NCI-H774 (cell line): ENCODE data around the gene VMAC.

Experiments used
- DNase-seq: peaks from one replicate; lab custom pipeline; 2025; lab: John Stamatoyannopoulos, UW

The VMAC gene

DNA sequence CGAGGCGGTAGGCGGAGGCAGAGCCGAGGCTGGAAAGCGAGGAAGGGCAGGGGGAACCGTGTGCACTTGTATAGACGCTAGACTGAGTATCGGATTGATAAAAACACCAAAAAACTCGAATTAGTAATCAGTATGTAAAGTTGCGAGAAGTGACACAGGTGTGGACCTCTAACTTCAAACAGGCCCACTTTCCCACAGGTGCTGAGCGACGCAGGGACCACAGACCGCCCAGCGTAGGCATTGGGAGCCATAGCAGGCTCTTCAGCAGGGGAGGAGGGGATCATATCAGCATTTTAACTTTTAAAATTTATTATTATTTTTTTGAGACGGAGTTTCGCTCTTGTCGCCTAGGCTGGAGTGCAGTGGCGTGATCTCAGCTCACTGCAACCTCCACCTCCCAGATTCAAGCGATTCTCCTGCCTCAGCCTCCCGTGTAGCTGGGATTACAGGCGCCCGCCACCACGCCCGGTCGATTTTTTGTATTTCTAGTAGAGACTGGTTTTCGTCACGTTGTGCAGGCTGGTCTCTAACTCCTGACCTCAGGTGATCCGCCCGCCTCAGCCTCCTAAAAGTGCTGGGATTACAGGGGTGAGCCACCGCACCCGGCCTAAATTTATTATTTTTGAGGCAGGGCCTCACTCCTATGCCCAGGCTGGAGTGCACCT lies 574 bp downstream of the VMAC start:
- DNase-seq: no peak

DNA sequence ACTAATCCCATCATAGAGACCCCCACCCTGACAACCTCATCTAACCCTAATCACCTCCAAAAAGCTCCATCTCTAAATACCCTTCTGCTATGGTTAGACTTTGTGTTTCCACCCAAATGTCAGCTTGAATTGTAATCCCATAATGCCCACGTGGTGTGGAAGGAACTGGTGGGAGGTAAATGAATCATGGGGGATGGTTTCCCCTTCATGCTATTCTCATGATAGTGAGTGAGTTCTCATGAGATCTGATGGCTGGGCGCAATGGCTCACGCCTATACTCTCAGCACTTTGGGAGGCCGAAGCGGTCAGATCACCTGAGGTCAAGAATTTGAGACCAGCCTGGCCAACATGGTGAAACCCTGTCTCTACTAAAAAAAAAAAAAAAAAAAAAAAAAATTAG lies 2.6 kb downstream of the VMAC start:
- no peak for DNase-seq

DNA sequence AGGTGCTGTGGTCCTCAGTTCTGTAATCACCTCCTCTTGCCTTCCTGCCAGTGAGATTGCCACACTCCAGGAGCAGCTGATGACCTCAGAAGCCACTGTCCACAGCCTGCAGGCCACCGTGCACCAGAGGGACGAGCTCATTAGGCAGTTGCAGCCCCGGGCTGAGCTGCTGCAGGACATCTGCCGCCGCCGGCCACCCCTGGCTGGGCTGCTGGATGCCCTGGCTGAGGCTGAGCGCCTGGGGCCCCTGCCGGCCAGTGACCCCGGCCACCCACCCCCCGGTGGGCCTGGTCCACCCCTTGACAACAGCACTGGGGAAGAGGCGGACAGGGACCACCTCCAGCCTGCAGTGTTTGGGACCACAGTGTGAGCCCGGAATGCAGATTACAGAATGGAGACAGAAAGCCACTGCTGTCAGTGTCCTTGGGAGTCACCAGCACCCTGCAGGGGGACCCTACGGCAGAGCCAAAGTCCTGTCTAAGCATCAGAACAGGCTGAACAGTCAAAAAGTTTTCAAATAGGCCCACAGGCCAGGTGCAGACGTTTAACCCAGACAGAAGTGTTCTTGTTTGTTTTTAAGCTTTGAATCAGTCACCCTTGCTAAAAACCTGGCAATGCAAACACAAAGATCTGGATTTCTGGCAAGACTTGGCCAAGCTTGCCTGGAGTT lies 4.2 kb downstream of the VMAC start:
- DNase-seq: no peak

DNA sequence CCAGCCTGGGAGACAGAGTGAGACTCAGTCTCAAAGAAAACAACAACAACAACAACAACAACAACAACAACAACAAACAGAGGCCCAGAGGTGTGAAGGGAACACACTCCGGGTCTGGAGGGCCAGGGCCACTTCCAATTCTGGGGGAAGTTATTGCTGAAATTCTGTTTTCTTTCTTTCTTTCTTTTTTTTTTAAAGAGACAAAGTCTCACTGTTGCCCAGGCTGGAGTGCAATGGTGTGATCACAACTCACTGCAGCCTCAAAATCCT lies 5.9 kb downstream of the VMAC start:
- no peak for DNase-seq

DNA sequence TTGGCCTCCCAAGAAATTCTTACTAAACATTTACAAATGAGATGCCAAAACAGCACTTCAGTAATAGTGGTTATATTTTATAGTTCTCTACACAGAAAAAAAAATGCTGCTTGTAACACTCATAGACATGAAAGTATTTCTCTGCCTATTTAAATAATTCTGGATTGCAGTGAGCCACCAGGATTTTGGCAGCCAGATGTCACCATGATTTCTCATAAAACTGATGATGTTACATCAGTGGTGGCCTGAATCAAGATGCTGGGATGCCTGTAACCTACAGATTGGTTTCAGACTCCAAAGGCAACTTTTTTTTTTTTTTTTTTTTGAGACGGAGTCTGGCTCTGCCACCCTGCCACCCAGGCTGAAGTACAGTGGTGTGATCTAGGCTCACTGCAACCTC lies 6.7 kb downstream of the VMAC start:
- DNase-seq: no peak

DNA sequence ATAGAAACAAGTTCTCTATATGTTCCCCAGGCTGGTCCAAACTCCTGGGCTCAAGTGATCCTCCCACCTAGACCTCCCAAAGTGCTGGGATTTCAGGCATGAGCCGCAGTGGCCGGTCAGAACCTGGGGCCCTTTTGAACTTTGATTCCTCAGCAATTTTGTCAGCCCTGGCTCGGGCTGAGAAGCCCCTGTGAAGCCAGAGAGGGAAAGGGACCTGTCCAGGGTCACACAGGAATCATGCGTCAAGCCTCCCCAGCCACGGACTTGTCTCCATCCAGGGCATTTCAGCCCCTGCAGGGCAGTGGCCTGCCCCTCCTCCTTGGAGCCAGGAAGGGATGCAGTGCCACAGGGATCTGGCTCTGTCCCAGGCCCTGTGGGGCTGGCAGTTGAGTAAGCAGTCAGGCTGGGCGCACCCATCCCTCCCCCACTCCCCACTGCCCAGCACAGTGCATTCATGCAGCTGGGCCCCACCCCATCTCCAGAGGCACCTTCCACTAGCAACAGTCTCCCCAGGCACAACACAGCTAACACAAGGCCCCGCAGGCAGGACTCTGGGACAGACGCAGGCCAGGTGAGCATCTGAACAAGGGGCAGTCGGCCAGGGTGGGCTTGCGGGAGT lies 9.2 kb downstream of the VMAC start, which contains the start of gene CAPS:
CAPS (plus strand) TSS at position 516 of the 619 bp plus-strand sequence. CDS start 153 bp downstream, outside the sequence.
- no peak for DNase-seq

DNA sequence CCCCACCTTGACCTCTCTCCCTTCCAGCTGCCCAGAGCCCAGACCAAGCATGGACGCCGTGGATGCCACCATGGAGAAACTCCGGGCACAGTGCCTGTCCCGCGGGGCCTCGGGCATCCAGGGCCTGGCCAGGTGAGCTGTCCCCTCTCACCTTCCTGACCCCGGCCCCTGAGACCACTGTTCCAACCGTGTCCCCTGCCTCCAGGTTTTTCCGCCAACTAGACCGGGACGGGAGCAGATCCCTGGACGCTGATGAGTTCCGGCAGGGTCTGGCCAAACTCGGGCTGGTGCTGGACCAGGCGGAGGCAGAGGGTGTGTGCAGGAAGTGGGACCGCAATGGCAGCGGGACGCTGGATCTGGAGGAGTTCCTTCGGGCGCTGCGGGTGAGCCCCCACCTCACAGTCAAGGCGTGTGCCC lies 9.7 kb downstream of the VMAC start:
- no peak for DNase-seq

DNA sequence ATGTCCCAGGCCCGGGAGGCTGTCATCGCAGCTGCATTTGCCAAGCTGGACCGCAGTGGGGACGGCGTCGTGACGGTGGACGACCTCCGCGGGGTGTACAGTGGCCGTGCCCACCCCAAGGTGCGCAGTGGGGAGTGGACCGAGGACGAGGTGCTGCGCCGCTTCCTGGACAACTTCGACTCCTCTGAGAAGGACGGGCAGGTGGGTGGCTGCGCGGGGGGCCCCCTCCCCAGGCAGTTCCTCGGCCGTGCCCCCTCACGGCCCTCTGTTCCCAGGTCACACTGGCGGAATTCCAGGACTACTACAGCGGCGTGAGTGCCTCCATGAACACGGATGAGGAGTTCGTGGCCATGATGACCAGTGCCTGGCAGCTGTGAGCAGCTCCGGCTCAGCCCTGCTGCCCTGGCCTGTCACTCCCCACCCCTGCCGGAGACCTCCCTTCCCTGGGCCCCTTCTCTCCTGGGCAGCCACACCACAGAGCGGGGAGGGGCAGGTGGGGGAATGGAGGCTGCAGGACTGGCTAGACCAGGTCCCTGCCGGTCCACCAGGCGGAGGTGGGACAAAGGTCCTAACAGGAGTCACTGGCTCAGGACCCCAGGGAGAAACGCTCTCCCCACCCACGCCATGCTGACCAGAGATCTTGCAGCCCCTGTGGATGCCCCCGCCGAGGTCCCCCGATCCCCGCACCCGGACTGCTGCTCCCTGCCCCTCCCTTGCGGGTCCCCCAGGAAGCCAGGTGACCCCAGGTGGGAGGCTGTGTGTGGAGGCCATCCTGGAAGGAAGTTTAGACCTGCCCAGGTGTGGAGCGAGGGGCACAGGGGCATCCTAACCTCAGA lies 10.5 kb downstream of the VMAC start:
- DNase-seq: no peak

DNA sequence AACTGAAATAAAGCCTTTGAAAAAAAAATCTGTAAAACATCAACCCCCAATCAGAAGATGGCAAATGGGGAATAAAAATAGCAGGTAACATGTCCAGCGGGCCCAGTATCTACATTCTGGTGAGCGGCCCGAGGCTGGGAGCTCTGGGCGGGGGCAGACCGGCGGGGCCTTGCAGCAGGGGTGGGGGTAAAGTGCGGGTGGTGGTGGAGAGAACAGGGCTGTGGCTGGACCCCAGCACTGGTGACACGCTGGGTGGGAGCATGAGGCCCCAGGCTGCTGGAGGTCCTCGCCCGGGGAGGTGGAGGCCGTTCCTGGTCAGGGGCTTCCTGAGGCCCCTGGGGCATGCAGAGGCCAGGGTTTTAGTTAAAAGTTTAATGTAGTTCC lies 11.1 kb downstream of the VMAC start:
- DNase-seq: no peak

DNA sequence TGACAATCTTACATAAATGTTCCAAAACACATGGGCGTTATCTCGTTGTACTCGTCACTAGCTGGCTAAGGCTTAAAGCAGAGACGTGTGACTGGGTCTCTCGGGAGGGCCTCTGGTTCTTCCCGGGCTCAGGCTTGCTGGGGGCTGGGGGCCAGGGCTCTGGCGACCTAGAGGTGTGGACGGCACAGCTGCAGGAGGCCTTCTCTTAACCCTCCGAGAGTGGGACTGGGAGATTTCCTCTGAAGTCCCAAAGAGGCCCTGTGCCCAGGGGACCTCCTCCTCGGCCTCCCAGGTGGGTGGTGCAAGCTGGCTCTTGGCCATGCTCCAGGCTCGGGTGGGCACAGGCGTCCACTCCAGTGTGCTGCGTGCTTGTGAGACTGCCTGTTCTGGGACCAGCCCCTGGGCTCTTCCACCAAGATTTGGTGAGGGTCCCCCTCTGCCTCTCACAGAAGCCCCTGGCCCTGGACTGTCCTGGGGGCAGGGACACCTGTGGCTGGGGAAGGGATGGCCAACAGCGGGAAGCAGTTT lies 11.6 kb downstream of the VMAC start:
- DNase-seq: no peak

DNA sequence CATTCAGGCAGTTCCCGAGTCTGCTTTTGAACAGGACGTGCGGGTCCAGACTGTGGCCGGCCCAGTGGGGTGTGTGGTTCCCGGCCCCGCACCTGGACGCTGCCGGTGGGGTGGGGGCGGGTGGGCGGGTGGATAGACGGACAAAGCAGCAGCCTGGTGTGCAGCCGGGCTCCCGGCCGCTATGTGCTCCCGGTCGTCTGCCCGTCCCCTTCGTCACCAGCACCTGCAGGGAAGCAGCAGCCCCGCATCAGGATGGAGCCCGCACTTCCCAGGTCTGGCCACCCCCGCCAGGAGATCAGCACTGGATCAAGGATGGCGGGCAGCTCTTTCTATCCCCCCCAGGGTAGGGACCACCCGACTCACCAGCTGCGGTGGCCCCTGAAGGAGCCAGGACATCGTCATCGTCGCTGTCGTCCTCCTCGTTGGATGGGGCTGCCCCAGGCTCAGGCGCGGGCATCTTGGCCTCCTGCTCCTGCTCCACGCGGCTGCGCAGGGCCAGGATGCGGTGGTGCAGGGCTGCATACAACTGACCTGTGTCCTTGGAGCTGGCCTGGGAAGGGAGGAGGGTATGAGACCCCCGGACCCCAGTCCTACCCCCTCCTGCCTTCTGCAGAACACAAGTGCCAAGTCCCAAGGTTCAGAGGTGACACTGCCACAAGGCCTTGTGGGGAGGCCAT lies 12.9 kb downstream of the VMAC start:
- DNase-seq: no peak

DNA sequence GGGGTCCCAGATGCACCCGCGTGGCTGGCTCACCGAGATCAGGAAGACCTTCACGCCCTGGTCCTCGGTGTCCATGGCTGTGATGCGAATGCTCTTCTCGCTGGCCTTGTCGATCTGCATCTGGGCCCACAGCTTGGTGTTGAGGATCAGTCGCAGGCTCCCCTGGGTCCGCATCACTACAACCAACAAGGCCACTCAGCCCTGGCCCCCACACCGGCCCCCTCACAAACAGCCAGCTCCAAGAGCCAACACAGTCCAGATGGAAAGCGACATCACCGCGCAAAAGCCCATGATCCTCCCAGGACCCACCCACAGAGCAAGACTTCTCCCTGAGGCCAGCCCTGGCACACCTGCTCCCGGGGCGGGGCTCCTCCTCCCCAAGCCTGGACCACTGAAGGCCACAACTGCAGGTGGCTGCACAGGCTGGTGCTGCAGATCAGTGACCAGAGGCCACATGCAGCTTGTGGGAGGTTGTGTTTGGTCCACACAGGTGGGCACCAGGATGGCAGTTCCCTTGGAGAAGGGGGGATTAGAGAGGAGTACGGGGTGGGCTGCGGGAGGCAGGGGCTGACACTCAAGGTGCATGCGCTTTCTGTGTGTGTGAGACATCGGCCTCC lies 13.9 kb downstream of the VMAC start:
- no peak for DNase-seq

DNA sequence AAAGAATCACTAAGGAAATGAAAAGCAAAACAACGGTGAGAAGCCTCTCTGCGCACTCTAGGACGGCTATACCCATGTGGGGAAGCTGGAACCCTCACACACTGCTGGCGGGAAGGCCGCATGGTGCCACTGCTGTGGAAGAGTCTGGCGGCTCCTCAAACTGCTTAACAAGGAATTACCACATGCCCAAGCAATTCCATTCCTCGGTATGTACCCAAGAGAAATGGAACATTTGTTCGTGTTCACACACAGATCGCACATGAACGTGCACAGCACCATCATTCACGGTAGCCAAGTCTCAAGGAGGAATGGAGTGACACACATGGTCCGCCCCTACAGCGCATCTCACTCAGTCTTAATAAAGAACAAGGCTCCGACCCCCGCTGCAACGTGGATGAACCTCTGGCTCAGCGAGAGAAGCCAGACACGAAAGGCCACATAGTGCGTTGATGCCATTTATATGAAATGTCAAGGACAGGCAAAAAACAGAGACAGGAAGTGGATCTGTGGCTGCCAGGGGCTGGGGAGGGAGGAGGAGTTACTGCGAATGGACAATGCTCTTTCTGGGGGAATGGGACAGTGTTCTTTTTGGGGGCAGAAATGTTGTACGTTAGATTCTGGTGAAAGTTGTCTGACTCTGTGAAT lies 17.0 kb downstream of the VMAC start:
- no peak for DNase-seq

DNA sequence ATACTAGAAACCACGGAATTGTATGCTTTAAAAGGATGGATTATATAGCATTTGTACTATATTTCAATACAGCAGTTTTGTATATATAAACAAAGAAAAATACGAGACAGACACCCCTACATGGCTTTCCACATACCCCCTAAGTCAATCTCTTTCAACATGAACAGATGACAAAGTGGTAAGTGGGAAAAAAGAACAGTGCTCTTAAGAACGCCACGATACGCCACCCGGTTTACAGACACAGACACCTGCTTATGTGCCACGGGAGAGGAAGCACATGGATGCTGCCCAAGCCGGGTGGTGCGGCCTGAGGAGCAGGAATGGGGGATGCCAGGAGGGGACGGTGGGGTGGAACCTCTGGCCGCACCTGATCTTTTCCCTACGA lies 17.5 kb downstream of the VMAC start:
- DNase-seq: no peak

DNA sequence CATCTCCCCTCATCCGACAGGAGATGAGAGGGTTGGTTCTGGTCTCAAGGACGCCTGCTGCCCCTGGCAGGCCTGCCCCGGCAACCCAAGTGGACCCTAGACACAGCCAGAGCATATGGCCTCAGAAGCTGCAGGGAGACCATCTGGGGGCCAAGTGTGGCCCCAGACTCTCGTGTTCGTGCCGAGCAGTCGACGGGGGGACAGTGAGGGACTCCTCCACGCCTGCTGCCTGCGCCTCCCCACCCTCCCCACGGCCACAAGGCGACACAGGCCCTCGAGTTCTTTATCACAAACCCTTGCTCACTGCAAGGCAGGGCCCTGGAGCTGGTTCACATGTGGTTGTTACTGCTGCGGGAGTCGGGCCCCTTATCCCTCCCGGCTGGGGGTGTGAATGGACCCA lies 18.7 kb downstream of the VMAC start:
- DNase-seq: no peak

DNA sequence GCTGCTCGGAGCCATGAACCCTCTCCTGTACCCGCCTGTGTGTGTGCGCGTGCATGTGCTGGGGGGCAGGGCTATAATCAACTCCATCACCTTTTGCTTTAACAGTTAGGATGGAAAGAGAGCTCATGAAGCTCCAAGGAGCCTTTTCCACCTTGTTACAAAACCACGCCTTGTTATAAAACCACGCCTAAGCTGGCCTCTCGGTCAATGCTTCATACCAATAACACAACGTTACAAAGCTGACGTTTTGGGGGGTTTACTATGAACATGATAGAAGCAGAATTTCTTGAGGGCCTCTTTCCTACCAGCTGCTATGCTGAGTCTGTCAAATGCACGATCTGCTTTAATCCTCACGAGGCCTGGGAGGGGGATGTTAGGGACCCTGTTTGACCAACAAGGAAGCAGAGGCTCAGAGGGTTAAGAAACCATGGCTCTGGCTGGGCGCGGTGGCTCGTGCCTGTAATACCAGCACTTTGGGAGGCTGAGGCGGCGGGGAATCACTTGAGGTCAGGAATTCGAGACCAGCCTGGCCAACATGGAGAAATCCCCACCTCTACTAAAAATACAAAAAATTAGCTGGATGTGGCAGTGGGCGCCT lies 21.3 kb downstream of the VMAC start:
- DNase-seq: no peak

DNA sequence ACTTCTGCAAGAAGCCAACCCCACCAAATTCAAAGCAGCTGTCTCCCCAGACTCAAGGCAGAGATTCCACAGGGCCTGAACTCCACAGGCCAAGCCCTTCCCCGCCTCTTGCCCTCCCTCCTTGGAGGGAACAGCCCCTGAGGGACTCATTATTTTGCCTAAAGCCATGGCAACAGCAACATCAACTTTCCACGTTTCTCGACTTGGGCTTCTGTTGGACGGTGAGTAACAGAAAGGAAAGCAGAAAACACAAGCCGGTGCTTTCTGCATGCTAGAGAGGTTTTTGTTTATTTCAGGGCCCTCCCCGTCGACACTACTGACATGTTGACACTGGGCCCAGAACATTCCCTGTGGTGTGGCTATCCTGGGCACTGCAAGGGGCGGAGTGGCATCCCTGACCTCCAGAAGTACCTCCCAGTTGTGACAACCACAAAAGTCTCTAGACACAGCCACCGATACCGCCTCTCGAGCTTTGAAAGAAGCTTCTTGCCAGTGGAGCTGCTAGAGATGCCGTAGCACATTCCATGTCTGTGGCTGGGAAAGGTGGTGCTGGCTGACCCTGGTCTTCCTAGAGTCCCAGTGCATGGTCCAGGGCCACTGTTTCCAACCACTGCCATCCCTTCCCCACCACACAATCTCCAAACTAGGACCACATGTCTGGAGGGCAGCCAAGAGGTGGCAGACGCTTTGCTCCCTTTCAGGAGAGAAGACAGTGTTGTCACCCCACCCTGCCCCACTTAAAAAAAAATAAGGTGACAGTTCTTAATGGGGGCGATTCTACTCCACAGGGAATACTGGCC lies 22.2 kb downstream of the VMAC start:
- DNase-seq: no peak

DNA sequence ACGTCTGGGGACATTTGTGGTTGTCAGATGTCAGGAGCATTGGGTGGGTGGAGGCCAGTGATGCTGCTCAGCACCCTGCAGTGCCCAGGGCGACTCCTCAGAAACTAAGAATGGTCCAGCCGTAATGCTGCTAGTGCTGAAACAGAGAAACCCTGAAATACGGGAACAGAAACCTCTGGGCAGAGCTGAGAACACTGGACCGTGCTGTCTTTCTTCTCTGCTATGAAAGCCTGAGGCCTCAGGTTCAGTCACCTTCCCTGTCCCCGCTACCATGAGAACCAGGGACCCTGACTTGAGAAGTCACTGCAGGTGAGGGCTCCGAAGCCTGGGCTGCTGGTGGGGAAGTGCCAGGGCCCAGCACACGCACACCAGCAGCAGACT lies 22.8 kb downstream of the VMAC start:
- no peak for DNase-seq

DNA sequence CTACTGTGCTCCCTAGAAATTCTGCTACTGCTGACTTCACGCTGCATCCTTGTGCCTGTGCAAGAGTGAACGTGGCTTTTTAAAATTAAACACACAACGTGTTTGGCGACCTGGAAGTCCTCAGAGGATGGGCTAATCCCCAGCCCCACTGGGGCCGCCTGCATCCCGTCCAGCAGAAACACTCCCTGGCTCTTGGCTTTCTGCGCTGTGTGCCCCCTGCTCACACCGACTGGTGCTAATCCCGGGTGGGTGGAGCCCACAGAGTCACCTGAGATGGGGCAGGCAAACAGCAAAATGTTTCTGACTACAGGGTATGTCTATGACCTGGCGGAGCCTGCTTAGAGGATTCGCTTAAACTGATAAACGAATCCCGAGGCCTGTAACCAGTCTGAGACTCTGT lies 24.5 kb downstream of the VMAC start:
- DNase-seq: no peak

DNA sequence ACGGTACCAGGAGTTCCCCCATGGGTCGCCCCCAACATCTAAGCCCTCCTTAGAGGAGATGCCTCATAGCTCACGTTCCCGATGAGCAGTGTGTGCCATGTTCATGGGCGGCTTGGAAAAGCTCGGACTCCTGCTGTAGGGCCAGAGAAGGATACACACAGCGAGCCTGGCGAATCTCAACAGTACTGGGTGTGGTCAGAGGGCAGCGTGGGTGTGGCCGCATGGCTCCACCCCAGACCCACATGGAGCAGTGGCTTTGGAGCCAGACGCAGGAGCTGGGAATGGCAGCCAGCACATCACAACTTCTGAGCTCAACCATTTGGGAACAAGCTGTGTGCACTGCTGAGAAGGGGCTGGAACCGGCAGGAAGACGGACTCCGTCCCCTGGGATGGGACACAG lies 25.0 kb downstream of the VMAC start:
- DNase-seq: no peak
